K562 (cell line): ENCODE results near the gene PNPLA2. TPM values are rescaled to one million over a fixed set of nuclear protein-coding genes. Genes with fewer than 3 reads are reported as not detected.
A peak's percentile ranks its signal among the peaks of the same experiment; 100 is the strongest.

ENCODE experiments used
- BRD9 ChIP-seq: fragments of 450-650 bp; IDR thresholded peaks from 2 replicates; pipeline ENCODE4 v1.6.1; 2018; ENCODE audit warnings: low read depth; ENCODE audit not compliant: partially characterized antibody
- CBFA2T3 ChIP-seq: fragments of 450-650 bp; IDR thresholded peaks from 2 replicates; pipeline ENCODE4 v1.6.1; 2017
- CREM ChIP-seq: IDR thresholded peaks from 2 replicates; pipeline ENCODE4 v1.6.1; 2014; ENCODE audit warnings: antibody characterized with exemption, low read depth
- CSDE1 ChIP-seq, 2 experiments: fragments of 450-650 bp; IDR thresholded peaks; 2 replicates each; pipeline ENCODE4 v1.6.1; 2016; ENCODE audit warnings: mild to moderate bottlenecking in 1 of 2
- CTBP1 ChIP-seq: fragments of 450-650 bp; IDR thresholded peaks from 2 replicates; pipeline ENCODE4 v1.6.1; 2016; ENCODE audit warnings: borderline replicate concordance
- DPF2 ChIP-seq: fragments of 450-650 bp; IDR thresholded peaks from 2 replicates; pipeline ENCODE4 v1.6.1; 2016
- EP400 ChIP-seq: fragments of 450-650 bp; IDR thresholded peaks from 2 replicates; pipeline ENCODE4 v1.6.1; 2017; ENCODE audit warnings: antibody characterized with exemption, mild to moderate bottlenecking, moderate library complexity
- GATAD2A ChIP-seq: fragments of 450-650 bp; IDR thresholded peaks from 2 replicates; pipeline ENCODE4 v1.6.1; 2017
- GMEB1 ChIP-seq: fragments of 250-450 bp; sonication (Bioruptor Pico); IDR thresholded peaks from 2 replicates; pipeline ENCODE4 v1.4.0; 2020; ENCODE audit warnings: mild to moderate bottlenecking
- GTF2E2 ChIP-seq: fragments of 200-800 bp; sonication (Bioruptor generic); IDR thresholded peaks from 2 replicates; pipeline ENCODE4 v1.6.1; 2016; ENCODE audit warnings: missing genetic modification characterization, missing compliant biosample characterization
- ILK ChIP-seq: fragments of 450-650 bp; IDR thresholded peaks from 2 replicates; pipeline ENCODE4 v1.6.1; 2016; ENCODE audit warnings: missing genetic modification characterization, low read depth, mild to moderate bottlenecking, missing compliant biosample characterization, moderate library complexity, borderline replicate concordance
- IRF1 ChIP-seq: sonication (generic); formaldehyde crosslinking; IDR thresholded peaks from 2 replicates; pipeline ENCODE4 v1.8.0; 2022; ENCODE audit warnings: missing genetic modification reagents, mild to moderate bottlenecking, borderline replicate concordance
- KLF13 ChIP-seq: fragments of 450-650 bp; IDR thresholded peaks from 2 replicates; pipeline ENCODE4 v1.6.1; 2016; ENCODE audit warnings: missing genetic modification characterization, low read depth, mild to moderate bottlenecking, missing compliant biosample characterization, moderate library complexity, borderline replicate concordance
- LCOR ChIP-seq: sonication (generic); formaldehyde crosslinking; IDR thresholded peaks from 2 replicates; pipeline ENCODE4 v1.8.0; 2022; ENCODE audit warnings: mild to moderate bottlenecking, missing genetic modification reagents
- MAZ ChIP-seq, 2 experiments: fragments of 450-650 bp in 1 of 2; sonication (generic) in 1 of 2; formaldehyde crosslinking; IDR thresholded peaks in 1 of 2; conservative IDR thresholded peaks in 1 of 2; 2 replicates each; pipeline versions ENCODE4 v1.4.0 to v1.5.0; 2020; ENCODE audit warnings: mild to moderate bottlenecking in 1 of 2, missing genetic modification reagents in 1 of 2
- MTA1 ChIP-seq: fragments of 450-650 bp; IDR thresholded peaks from 2 replicates; pipeline ENCODE4 v1.6.1; 2017; ENCODE audit warnings: borderline replicate concordance
- NEUROD1 ChIP-seq: fragments of 150-350 bp; IDR thresholded peaks from 2 replicates; pipeline ENCODE4 v1.6.1; 2014; ENCODE audit warnings: borderline replicate concordance, low read length, low read depth; ENCODE audit not compliant: partially characterized antibody
- NKRF ChIP-seq: fragments of 450-650 bp; IDR thresholded peaks from 2 replicates; pipeline ENCODE4 v1.6.1; 2016; ENCODE audit warnings: borderline replicate concordance
- PCBP1 ChIP-seq: fragments of 200-400 bp; formaldehyde crosslinking; IDR thresholded peaks from 2 replicates; pipeline ENCODE4 v1.6.1; 2018; ENCODE audit warnings: mild to moderate bottlenecking, low read depth, low read length; ENCODE audit not compliant: poor library complexity, severe bottlenecking
- RB1 ChIP-seq: fragments of 450-650 bp; IDR thresholded peaks from 2 replicates; pipeline ENCODE4 v1.6.1; 2017; ENCODE audit warnings: low read depth, mild to moderate bottlenecking
- SMAD2 ChIP-seq: fragments of 150-350 bp; IDR thresholded peaks from 2 replicates; pipeline ENCODE4 v1.6.1; 2014; ENCODE audit warnings: low read depth, mild to moderate bottlenecking, low read length
- SP1 ChIP-seq: sonication (generic); formaldehyde crosslinking; IDR thresholded peaks from 2 replicates; pipeline ENCODE4 v1.8.1; 2022; ENCODE audit warnings: mild to moderate bottlenecking, missing genetic modification reagents
- ZBTB9 ChIP-seq: fragments of 450-650 bp; formaldehyde crosslinking; IDR thresholded peaks from 2 replicates; pipeline ENCODE4 v1.4.0; 2020; ENCODE audit warnings: mild to moderate bottlenecking, moderate library complexity
- ZC3H11A ChIP-seq: IDR thresholded peaks from 2 replicates; pipeline ENCODE4 v1.6.1; 2012; ENCODE audit warnings: low read depth, low read length, improper control_type of control experiment
- ZNF766 ChIP-seq: fragments of 200-800 bp; sonication (Bioruptor generic); conservative IDR thresholded peaks from 2 replicates; pipeline ENCODE4 v1.6.1; 2016; ENCODE audit warnings: missing genetic modification characterization, missing compliant biosample characterization
- polyA plus RNA-seq, 8 experiments: library from polyadenylated mRNA; depleted of rRNA in 4 of 8; stranded (reverse) in 5 of 8; unstranded in 3 of 8; fragments of >200 nt; fragmentation: Nextera tagmentation in 2 of 8; fragmentation: Illumina TruSeq in 1 of 8; extraction: Ambion mirVana in 2 of 8; extraction: Trizol in 1 of 8; gene quantifications; 2 replicates each; pipeline versions ENCODE4 v1.2.1 to v1.2.3, GENCODE V29; 2011 to 2014; ENCODE audit warnings: inconsistent platforms in 1 of 8, missing spikeins in 1 of 8
- total RNA-seq, 7 experiments: library from RNA; depleted of rRNA in 6 of 7; stranded (reverse); fragments of >200 nt in 6 of 7; fragmentation: Illumina TruSeq in 2 of 7; extraction: Trizol in 2 of 7; gene quantifications; 2 replicates each; pipeline versions ENCODE4 v1.2.1 to v1.2.3, GENCODE V29; 2011 to 2021; ENCODE audit warnings: low replicate concordance in 1 of 7

PNPLA2 gene
- total and polyA plus RNA-seq, 9 of the 15 experiments (the other 6 are each of a cell fraction or from before 2014, with no cell fraction given) = 0.39 to 87.1 (median 8.4) TPM

- TF ChIP-seq CTBP1 (peak; percentile 93; the same call in 1 of the 2 replicates), GMEB1 (CRISPR knock-in tag) (peak; percentile 66; the same call in 1 of the 2 replicates), LCOR (CRISPR knock-in tag) (no peak), CREM (peak; percentile 13; the same call in 1 of the 2 replicates), EP400 (no peak), GTF2E2 (no peak), BRD9 (no peak), PCBP1 (peak; percentile 32), ZC3H11A (no peak), ZBTB9 (CRISPR knock-in tag) (peak; percentile 52; the same call in 1 of the 2 replicates), KLF13 (tag) (peak; percentile 58; the same call in 1 of the 2 replicates), CSDE1 (IDR thresholded peaks at IDR 0.05) (no peak), NEUROD1 (no peak), MAZ (CRISPR knock-in tag; conservative IDR thresholded peaks at IDR 0.05 in 1 of 2, IDR thresholded peaks at IDR 0.05 in 1 of 2) (peak in 1 of 2 experiments; percentile 27; a peak in 1 of 4 replicates), RB1 (peak; percentile 95), ILK (tag) (no peak), GATAD2A (peak; percentile 90), MTA1 (0 out of 2 replicates have a peak, but pooled peaks have one; percentile 26), SP1 (CRISPR knock-in tag) (0 out of 2 replicates have a peak, but pooled peaks have one; percentile 29), SMAD2 (no peak), NKRF (no peak), CBFA2T3 (no peak), DPF2 (no peak), IRF1 (CRISPR knock-in tag) (no peak), ZNF766 (CRISPR knock-in tag) (peak; percentile 80)
These were observed 20.5 kb upstream of the PNPLA2 start, which contains the start of gene SLC25A22 (continued) for GRCh38 chr11:798093-798713.
